DMS53 treated with DMSO at 0.1 percent for 48 hours (cell line): ENCODE data around the gene SPTAN1.
"Not testable (repeated sequence)": the region's sequence is repeated elsewhere in the genome, so short reads cannot be mapped to it uniquely, and the experiment has no call there.

Source experiments
- DNase-seq: peaks from one replicate; lab custom pipeline; 2025; ENCODE audit not compliant: unreplicated experiment; lab: John Stamatoyannopoulos, UW

SPTAN1 gene

GRCh38 chr9:128552153-128552743, at the start of gene SPTAN1:
SPTAN1 (plus strand) TSS chr9:128552587; CDS start chr9:128566741, 14,154 bp downstream.
- peak; percentile 84 for DNase-seq

- DNase-seq: not testable (repeated sequence)
These were observed 49.0 kb upstream of the SPTAN1 start for GRCh38 chr9:128503415-128503825.

- DNase-seq: peak; percentile 12
These were observed 48.5 kb upstream of the SPTAN1 start for GRCh38 chr9:128503870-128504269.

GRCh38 chr9:128504485-128505413, 47.6 kb upstream of the SPTAN1 start, which contains the start of gene GLE1:
GLE1 (plus strand) TSS chr9:128504719; CDS start chr9:128504806, 87 bp downstream.
- DNase-seq: peak; percentile 79

GRCh38 chr9:128505414-128505765, 47.0 kb upstream of the SPTAN1 start:
- no peak for DNase-seq

GRCh38 chr9:128505906-128506305, 46.5 kb upstream of the SPTAN1 start:
- not testable (repeated sequence) for DNase-seq

GRCh38 chr9:128512820-128513219, 39.6 kb upstream of the SPTAN1 start:
- DNase-seq: no peak

GRCh38 chr9:128521956-128522355, 30.4 kb upstream of the SPTAN1 start:
- DNase-seq: no peak

- no peak for DNase-seq
These were observed 29.0 kb upstream of the SPTAN1 start for GRCh38 chr9:128523199-128523925.

GRCh38 chr9:128526720-128527119, 25.7 kb upstream of the SPTAN1 start:
- no peak for DNase-seq

GRCh38 chr9:128528445-128529160, 23.8 kb upstream of the SPTAN1 start:
- DNase-seq: no peak

GRCh38 chr9:128529191-128529590, 23.2 kb upstream of the SPTAN1 start:
- no peak for DNase-seq

GRCh38 chr9:128532581-128532980, 19.8 kb upstream of the SPTAN1 start:
- no peak for DNase-seq

- no peak for DNase-seq
These were observed 11.6 kb upstream of the SPTAN1 start for GRCh38 chr9:128540634-128541360.

GRCh38 chr9:128546504-128546903, 5.9 kb upstream of the SPTAN1 start:
- DNase-seq: no peak

- DNase-seq: no peak
These were observed 3.5 kb upstream of the SPTAN1 start for GRCh38 chr9:128548876-128549275.

GRCh38 chr9:128550226-128550625, 2.2 kb upstream of the SPTAN1 start:
- no peak for DNase-seq

- DNase-seq: no peak
These were observed 1.4 kb upstream of the SPTAN1 start for GRCh38 chr9:128550770-128551656.

GRCh38 chr9:128551657-128552152, 682 bp upstream of the SPTAN1 start:
- DNase-seq: no peak
